Fibroblast of the conjunctiva (primary cell): ENCODE results near the gene MYORG.
A peak's percentile ranks its signal among the peaks of the same experiment; 100 is the strongest.

ENCODE experiments used
- DNase-seq: peaks from one replicate; pipeline ENCODE4 v3.0.0-alpha.2; 2010; ENCODE audit warnings: low read depth

MYORG gene

GRCh38 chr9:34332076-34332964, 44.4 kb downstream of the MYORG start:
- DNase-seq, result peak; percentile 31

GRCh38 chr9:34331196-34331595, 45.5 kb downstream of the MYORG start:
- DNase-seq, result no peak

GRCh38 chr9:34328987-34329832, 47.5 kb downstream of the MYORG start, which contains the start of the genes KIF24 and NUDT2:
KIF24 (minus strand) TSS chr9:34329268; CDS start chr9:34311346, 17,922 bp downstream.
NUDT2 (plus strand) TSS chr9:34329569; CDS start chr9:34339040, 9,471 bp downstream.
- DNase-seq, result peak; percentile 100

- no peak for DNase-seq
Observed at GRCh38 chr9:34328500-34328986, 48.2 kb downstream of the MYORG start.

GRCh38 chr9:34326690-34327089, 50.0 kb downstream of the MYORG start:
- no peak for DNase-seq

- no peak for DNase-seq
Observed at GRCh38 chr9:34322899-34323591, 53.7 kb downstream of the MYORG start.

- no peak for DNase-seq
Observed at GRCh38 chr9:34321451-34321850, 55.2 kb downstream of the MYORG start.

GRCh38 chr9:34318163-34318790, 58.4 kb downstream of the MYORG start:
- no peak for DNase-seq

GRCh38 chr9:34317436-34317835, 59.3 kb downstream of the MYORG start:
- no peak for DNase-seq
